Retinal pigment epithelial cell (primary cell): ENCODE data around the gene SKI.

Source experiments
- DNase-seq: peaks from one replicate; pipeline ENCODE4 v3.0.0-alpha.2; 2010; ENCODE audit warnings: low read depth
- H3K4me3 ChIP-seq: 2 replicates; pipeline ENCODE4 v1.5.1; 2011; ENCODE audit warnings: mild to moderate bottlenecking, low read length, control low read depth, moderate library complexity
- TF ChIP-seq, protein P1 (sequence below): conservative IDR thresholded peaks from 2 replicates; pipeline ENCODE4 v1.5.1; 2011; ENCODE audit warnings: low read depth, low read length, control low read depth, inconsistent platforms

SKI gene

DNA sequence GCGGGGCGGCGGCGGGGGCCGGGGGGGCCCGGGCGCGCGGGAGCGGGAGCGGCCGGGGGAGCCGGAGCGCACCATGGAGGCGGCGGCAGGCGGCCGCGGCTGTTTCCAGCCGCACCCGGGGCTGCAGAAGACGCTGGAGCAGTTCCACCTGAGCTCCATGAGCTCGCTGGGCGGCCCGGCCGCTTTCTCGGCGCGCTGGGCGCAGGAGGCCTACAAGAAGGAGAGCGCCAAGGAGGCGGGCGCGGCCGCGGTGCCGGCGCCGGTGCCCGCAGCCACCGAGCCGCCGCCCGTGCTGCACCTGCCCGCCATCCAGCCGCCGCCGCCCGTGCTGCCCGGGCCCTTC, 546 bp downstream of the SKI start:
- TF ChIP-seq, protein P1, sequence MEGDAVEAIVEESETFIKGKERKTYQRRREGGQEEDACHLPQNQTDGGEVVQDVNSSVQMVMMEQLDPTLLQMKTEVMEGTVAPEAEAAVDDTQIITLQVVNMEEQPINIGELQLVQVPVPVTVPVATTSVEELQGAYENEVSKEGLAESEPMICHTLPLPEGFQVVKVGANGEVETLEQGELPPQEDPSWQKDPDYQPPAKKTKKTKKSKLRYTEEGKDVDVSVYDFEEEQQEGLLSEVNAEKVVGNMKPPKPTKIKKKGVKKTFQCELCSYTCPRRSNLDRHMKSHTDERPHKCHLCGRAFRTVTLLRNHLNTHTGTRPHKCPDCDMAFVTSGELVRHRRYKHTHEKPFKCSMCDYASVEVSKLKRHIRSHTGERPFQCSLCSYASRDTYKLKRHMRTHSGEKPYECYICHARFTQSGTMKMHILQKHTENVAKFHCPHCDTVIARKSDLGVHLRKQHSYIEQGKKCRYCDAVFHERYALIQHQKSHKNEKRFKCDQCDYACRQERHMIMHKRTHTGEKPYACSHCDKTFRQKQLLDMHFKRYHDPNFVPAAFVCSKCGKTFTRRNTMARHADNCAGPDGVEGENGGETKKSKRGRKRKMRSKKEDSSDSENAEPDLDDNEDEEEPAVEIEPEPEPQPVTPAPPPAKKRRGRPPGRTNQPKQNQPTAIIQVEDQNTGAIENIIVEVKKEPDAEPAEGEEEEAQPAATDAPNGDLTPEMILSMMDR, result no peak
- H3K4me3 ChIP-seq, result peak overlapping the region; percentile 80
- no peak for DNase-seq

DNA sequence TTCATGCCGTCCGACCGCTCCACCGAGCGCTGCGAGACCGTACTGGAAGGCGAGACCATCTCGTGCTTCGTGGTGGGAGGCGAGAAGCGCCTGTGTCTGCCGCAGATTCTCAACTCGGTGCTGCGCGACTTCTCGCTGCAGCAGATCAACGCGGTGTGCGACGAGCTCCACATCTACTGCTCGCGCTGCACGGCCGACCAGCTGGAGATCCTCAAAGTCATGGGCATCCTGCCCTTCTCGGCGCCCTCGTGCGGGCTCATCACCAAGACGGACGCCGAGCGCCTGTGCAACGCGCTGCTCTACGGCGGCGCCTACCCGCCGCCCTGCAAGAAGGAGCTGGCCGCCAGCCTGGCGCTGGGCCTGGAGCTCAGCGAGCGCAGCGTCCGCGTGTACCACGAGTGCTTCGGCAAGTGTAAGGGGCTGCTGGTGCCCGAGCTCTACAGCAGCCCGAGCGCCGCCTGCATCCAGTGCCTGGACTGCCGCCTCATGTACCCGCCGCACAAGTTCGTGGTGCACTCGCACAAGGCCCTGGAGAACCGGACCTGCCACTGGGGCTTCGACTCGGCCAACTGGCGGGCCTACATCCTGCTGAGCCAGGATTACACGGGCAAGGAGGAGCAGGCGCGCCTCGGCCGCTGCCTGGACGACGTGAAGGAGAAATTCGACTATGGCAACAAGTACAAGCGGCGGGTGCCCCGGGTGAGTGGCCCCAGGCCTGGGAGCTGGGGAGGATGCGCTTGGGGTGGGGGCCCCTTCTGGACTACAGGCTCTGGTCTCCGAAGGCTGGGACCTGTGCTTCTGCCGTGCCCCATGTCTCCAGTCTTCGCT, 1.1 kb downstream of the SKI start:
- peak overlapping the region; percentile 80 for H3K4me3 ChIP-seq
- DNase-seq, result no peak
- TF ChIP-seq, protein P1, result peak; percentile 6

DNA sequence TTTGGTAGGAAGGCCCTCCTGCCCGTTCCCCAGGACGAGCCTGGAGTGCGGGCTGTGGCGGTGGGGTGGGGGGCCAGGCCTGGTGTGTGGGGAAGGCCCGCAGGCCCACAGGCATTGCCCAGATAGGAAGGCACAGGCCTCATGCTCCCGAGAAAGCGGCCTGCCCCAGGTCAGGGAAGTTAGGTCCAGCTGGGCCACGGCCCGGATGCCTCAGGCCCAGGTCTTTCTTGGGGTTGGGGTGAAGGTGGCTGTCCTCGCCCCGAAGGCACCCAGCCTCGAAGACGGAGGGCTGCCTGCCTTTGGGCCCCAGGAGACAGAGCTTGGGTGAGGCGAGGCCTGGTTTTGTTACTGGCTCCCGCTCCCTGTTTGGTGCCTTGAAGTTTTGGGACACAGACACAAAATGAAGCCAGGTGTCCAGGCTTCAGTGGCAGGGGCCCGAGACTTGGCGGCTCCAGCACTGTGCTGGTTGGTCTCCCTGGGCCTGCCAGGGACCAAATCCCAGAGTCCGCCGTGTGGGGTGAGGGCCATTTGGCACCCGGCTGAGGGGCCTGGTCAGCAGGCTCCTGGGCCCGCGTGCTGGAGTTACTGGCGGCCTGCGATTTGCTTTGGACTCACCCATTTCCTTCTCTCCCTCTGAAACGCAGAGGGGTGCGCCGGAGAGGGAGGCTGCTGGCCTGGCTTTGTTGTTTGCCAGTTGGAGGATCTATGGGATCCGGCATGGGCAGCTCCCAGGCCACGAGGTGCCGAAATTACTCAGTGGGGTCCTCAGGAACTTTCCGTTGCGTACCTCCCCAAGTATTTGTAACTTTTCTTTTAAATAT, 2.0 kb downstream of the SKI start:
- TF ChIP-seq, protein P1, result no peak
- DNase-seq, result no peak
- H3K4me3 ChIP-seq, result peak overlapping the region; percentile 80

DNA sequence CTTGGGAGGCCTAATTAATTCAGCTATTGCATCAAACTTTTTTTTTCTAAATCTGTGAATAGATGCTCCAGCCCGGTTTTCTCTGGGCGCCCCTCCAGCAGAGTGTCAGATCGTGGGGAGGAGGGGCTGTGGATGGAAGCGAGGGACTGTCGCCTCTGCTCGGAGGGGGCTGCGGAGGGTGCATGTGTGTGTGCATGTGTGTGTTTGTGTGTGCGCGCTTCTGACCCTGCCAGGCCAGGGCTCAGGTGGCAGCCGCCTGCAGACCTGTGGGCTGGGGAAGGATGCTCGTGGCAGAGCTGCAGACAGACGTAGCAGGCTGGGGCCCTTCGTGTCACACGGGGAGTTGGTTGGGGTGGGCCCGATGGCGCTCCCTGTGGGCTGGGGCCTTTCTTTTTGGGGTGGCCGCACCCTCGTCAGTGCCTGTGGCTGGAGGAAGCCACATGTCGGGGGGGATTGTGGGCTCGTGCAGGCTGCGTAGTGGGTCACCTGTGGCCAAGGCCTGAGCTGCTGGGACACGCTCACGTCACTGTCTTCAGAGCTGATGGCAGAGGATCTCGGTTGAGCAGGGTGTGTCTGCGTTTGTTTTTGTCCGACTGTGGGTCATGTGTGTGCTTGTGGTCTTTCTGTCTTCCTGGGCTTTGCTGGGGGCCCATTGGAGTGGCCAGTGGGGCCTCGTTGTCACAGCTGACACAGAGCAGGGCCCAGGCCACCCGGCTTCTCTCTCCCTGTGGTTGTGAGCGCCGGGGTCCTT, 2.8 kb downstream of the SKI start:
- TF ChIP-seq, protein P1, result no peak
- no peak for DNase-seq
- peak overlapping the region; percentile 80 for H3K4me3 ChIP-seq

DNA sequence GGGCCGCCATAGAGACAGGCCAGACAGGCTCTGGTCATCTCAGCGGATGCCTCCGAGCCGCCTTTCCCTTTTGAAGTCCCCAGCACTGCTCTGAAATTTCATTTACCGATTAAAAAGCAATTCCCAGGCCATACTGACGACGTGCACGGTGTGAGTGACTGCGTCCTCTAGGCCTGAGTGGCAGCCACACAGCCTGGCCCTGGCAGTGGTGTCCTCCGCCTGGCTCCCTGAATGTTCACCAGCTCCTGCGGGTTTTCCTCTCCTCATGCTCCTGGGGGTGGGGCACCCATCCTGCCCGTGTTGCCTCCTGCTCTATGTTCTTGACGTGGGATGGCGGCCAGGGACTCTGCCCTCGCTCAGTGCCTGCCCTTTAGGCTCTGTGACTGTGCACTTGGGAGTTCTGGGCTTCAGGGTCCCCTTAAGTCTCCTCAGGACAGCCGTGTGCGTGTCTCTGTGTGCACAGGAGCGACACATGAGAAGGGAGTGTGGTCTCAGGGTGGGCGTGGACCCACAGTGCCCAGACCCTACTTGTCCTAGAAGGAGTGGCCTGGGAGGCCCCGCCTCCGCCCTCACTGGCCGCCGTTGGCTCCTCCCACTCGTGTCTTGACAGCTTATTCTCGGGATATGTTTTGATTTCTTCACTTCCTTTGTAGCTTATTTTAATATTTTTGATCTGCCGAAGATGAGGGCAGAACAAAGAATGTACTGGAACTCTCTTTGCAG, 3.6 kb downstream of the SKI start:
- no peak for DNase-seq
- TF ChIP-seq, protein P1, result no peak
- peak overlapping the region; percentile 80 for H3K4me3 ChIP-seq

DNA sequence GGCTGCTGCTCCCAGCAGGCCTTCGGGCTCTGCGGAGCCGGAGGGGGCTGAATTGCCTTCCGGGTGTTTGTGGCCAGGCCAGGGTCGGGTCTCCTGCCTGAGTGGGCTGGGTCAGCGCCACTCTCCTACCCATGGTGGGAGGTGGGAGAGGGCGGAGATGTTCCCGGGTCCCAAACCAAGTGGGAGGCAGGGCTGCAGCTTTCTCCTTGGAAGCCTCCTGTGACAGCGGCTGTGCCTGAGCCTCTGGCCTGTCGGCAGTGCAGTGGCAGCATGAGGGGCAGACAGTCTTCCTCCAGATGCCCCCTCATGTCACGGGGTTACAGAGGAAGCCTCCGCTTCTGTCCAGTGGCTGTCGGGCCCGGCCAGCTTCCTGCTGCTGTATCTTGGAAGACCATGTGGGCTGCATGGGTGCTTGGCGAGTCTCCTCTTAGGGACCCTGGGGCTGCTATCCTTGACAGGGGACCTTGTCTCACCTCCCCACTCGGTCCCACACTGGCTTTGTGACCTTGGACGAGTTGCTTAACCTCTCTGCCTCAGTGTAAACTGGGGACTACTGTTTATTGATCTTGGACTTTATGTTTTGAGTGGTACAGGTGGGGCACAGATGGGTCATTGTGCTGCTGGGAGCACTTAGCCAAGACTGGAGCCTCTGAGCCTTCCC, 4.3 kb downstream of the SKI start:
- no peak for DNase-seq
- TF ChIP-seq, protein P1, result no peak
- H3K4me3 ChIP-seq, result peak overlapping the region; percentile 80
